ENCODE results near the gene CCNL2. TPM values are rescaled to one million over a fixed set of nuclear protein-coding genes. Genes with fewer than 3 reads are reported as not detected.

The CCNL2 gene
- total and polyA plus RNA-seq, 2 of the 13 experiments (the other 11 are each of a cell fraction or from before 2014, with no cell fraction given): 105 to 340 TPM

GRCh38 chr1:1437904-1438376 lies 38.8 kb upstream of the CCNL2 start (continued):
- TF ChIP-seq ARID4A (CRISPR knock-in tag; IDR thresholded peaks at IDR 0.05; ENCODE audit: borderline replicate concordance) (peak; percentile 71; the same call in 1 of the 2 replicates), NR0B2 (CRISPR knock-in tag; IDR thresholded peaks at IDR 0.05) (no peak), ZNF772 (CRISPR knock-in tag; IDR thresholded peaks at IDR 0.05) (0 out of 2 replicates have a peak, but pooled peaks have one; percentile 68), MXI1 (IDR thresholded peaks at IDR 0.05; ENCODE audit: borderline replicate concordance, low read depth, low read length) (peak; percentile 55; the same call in 1 of the 3 replicates), SAFB2 (CRISPR knock-in tag; IDR thresholded peaks at IDR 0.05; ENCODE audit: borderline replicate concordance, low read depth) (no peak), ZBTB44 (CRISPR knock-in tag; IDR thresholded peaks at IDR 0.05) (no peak), ZNF576 (CRISPR knock-in tag; IDR thresholded peaks at IDR 0.05) (no peak), ZBTB25 (CRISPR knock-in tag; IDR thresholded peaks at IDR 0.05) (no peak; the same call in 1 of the 2 replicates), MTERF4 (CRISPR knock-in tag; IDR thresholded peaks at IDR 0.05) (no peak), AKNA (CRISPR knock-in tag; IDR thresholded peaks at IDR 0.05; ENCODE audit: borderline replicate concordance) (no peak), KDM2A (CRISPR knock-in tag; IDR thresholded peaks at IDR 0.05; ENCODE audit: borderline replicate concordance, low read depth) (peak; percentile 72; the same call in 1 of the 2 replicates), ZC3H4 (CRISPR knock-in tag; IDR thresholded peaks at IDR 0.05; ENCODE audit: borderline replicate concordance) (no peak), ZNF543 (CRISPR knock-in tag; IDR thresholded peaks at IDR 0.05) (no peak), ZNF7 (CRISPR knock-in tag; IDR thresholded peaks at IDR 0.05) (no peak)
